HL-60 (cell line): ENCODE results near the gene BMP6.

Experiments used
- TF ChIP-seq, protein P1 (sequence below): IDR thresholded peaks from one replicate; pipeline ENCODE4 v1.5.1; 2011; ENCODE audit warnings: low read length, control low read depth, inconsistent platforms; ENCODE audit not compliant: insufficient read depth
- TF ChIP-seq, protein P2 (sequence below): IDR thresholded peaks from 2 replicates; pipeline ENCODE4 v1.6.1; 2012; ENCODE audit warnings: low read depth; ENCODE audit not compliant: insufficient replicate concordance

DNA sequence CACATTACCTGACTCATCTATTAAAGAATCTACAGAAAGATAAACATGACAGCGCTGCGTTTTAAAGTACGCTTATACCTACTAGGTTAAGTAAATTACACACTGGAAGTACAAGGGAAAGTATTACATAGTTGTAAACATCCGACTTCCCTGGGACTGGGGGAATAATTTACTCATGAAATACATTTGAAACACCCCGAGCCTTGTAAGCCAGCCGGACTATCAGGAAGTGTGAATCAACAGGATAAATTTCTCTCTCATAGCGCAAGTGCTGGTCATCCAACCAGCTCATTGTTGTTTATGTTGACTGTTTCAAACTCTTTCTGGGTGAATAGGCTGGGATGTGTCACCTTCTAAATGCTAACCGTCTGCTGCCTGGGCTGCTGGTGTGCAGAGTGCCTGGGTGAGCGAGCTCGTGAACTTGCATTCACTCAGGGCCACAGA, 4.9 kb downstream of the BMP6 start:
- TF ChIP-seq, protein P1, sequence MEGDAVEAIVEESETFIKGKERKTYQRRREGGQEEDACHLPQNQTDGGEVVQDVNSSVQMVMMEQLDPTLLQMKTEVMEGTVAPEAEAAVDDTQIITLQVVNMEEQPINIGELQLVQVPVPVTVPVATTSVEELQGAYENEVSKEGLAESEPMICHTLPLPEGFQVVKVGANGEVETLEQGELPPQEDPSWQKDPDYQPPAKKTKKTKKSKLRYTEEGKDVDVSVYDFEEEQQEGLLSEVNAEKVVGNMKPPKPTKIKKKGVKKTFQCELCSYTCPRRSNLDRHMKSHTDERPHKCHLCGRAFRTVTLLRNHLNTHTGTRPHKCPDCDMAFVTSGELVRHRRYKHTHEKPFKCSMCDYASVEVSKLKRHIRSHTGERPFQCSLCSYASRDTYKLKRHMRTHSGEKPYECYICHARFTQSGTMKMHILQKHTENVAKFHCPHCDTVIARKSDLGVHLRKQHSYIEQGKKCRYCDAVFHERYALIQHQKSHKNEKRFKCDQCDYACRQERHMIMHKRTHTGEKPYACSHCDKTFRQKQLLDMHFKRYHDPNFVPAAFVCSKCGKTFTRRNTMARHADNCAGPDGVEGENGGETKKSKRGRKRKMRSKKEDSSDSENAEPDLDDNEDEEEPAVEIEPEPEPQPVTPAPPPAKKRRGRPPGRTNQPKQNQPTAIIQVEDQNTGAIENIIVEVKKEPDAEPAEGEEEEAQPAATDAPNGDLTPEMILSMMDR = no peak
- TF ChIP-seq, protein P2, sequence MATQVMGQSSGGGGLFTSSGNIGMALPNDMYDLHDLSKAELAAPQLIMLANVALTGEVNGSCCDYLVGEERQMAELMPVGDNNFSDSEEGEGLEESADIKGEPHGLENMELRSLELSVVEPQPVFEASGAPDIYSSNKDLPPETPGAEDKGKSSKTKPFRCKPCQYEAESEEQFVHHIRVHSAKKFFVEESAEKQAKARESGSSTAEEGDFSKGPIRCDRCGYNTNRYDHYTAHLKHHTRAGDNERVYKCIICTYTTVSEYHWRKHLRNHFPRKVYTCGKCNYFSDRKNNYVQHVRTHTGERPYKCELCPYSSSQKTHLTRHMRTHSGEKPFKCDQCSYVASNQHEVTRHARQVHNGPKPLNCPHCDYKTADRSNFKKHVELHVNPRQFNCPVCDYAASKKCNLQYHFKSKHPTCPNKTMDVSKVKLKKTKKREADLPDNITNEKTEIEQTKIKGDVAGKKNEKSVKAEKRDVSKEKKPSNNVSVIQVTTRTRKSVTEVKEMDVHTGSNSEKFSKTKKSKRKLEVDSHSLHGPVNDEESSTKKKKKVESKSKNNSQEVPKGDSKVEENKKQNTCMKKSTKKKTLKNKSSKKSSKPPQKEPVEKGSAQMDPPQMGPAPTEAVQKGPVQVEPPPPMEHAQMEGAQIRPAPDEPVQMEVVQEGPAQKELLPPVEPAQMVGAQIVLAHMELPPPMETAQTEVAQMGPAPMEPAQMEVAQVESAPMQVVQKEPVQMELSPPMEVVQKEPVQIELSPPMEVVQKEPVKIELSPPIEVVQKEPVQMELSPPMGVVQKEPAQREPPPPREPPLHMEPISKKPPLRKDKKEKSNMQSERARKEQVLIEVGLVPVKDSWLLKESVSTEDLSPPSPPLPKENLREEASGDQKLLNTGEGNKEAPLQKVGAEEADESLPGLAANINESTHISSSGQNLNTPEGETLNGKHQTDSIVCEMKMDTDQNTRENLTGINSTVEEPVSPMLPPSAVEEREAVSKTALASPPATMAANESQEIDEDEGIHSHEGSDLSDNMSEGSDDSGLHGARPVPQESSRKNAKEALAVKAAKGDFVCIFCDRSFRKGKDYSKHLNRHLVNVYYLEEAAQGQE = no peak
